HEK293 (cell line): ENCODE measurements around the gene KLHDC3.
A peak's percentile ranks its signal among the peaks of the same experiment; 100 is the strongest.

Experiments used
- BCL11B ChIP-seq: fragments of 450-650 bp; formaldehyde crosslinking; IDR thresholded peaks from 2 replicates; pipeline ENCODE4 v1.5.1; 2016; ENCODE audit warnings: low read depth, missing biosample characterization, missing genetic modification characterization
- EGR2 ChIP-seq: fragments of 450-650 bp; formaldehyde crosslinking; IDR thresholded peaks from 2 replicates; pipeline ENCODE4 v1.5.1; 2016; ENCODE audit warnings: low read depth, missing biosample characterization, missing genetic modification characterization
- KLF1 ChIP-seq: fragments of 450-650 bp; formaldehyde crosslinking; IDR thresholded peaks from 2 replicates; pipeline ENCODE4 v1.5.1; 2016; ENCODE audit warnings: missing biosample characterization, missing genetic modification characterization
- KLF8 ChIP-seq: fragments of 450-650 bp; formaldehyde crosslinking; IDR thresholded peaks from 2 replicates; pipeline ENCODE4 v1.5.1; 2016; ENCODE audit warnings: missing biosample characterization, missing genetic modification characterization
- SCRT2 ChIP-seq: fragments of 450-650 bp; formaldehyde crosslinking; IDR thresholded peaks from 2 replicates; pipeline ENCODE4 v1.5.1; 2016; ENCODE audit warnings: missing biosample characterization, missing genetic modification characterization
- SP3 ChIP-seq: fragments of 450-650 bp; formaldehyde crosslinking; IDR thresholded peaks from 2 replicates; pipeline ENCODE4 v1.5.1; 2016; ENCODE audit warnings: missing biosample characterization, missing genetic modification characterization
- ZBTB17 ChIP-seq: fragments of 450-650 bp; formaldehyde crosslinking; IDR thresholded peaks from 2 replicates; pipeline ENCODE4 v1.5.1; 2016; ENCODE audit warnings: missing biosample characterization, missing genetic modification characterization
- ZEB2 ChIP-seq: fragments of 450-650 bp; formaldehyde crosslinking; IDR thresholded peaks from 2 replicates; pipeline ENCODE4 v1.5.1; 2016; ENCODE audit warnings: missing biosample characterization, missing genetic modification characterization
- ZFHX2 ChIP-seq: fragments of 450-650 bp; formaldehyde crosslinking; conservative IDR thresholded peaks from 2 replicates; pipeline ENCODE4 v1.5.1; 2016; ENCODE audit warnings: missing biosample characterization, missing genetic modification characterization
- ZIC2 ChIP-seq: fragments of 450-650 bp; formaldehyde crosslinking; IDR thresholded peaks from 2 replicates; pipeline ENCODE4 v1.5.1; 2016; ENCODE audit warnings: missing biosample characterization, missing genetic modification characterization
- ZNF114 ChIP-seq: fragments of 450-650 bp; formaldehyde crosslinking; IDR thresholded peaks from 2 replicates; pipeline ENCODE4 v1.5.0; 2017; ENCODE audit warnings: missing biosample characterization, missing genetic modification characterization
- ZNF16 ChIP-seq: fragments of 450-650 bp; formaldehyde crosslinking; IDR thresholded peaks from 2 replicates; pipeline ENCODE4 v1.5.1; 2016; ENCODE audit warnings: low read depth, missing biosample characterization, missing genetic modification characterization
- ZNF248 ChIP-seq: fragments of 450-650 bp; formaldehyde crosslinking; IDR thresholded peaks from 2 replicates; pipeline ENCODE4 v1.5.1; 2017; ENCODE audit warnings: missing biosample characterization, missing genetic modification characterization
- ZNF280D ChIP-seq: fragments of 450-650 bp; formaldehyde crosslinking; IDR thresholded peaks from 2 replicates; pipeline ENCODE4 v1.5.1; 2016; ENCODE audit warnings: missing biosample characterization, missing genetic modification characterization
- ZNF302 ChIP-seq: fragments of 450-650 bp; formaldehyde crosslinking; IDR thresholded peaks from 2 replicates; pipeline ENCODE4 v1.5.1; 2016; ENCODE audit warnings: missing biosample characterization, missing genetic modification characterization, low read depth
- ZNF350 ChIP-seq: fragments of 450-650 bp; formaldehyde crosslinking; IDR thresholded peaks from 2 replicates; pipeline ENCODE4 v1.5.0; 2017; ENCODE audit warnings: missing biosample characterization, mild to moderate bottlenecking, missing genetic modification characterization
- ZNF354C ChIP-seq: fragments of 450-650 bp; formaldehyde crosslinking; IDR thresholded peaks from 2 replicates; pipeline ENCODE4 v1.5.1; 2016; ENCODE audit warnings: missing biosample characterization, missing genetic modification characterization, low read depth, borderline replicate concordance
- ZNF404 ChIP-seq: fragments of 450-650 bp; formaldehyde crosslinking; IDR thresholded peaks from 2 replicates; pipeline ENCODE4 v1.5.1; 2017; ENCODE audit warnings: missing biosample characterization, missing genetic modification characterization
- ZNF501 ChIP-seq: fragments of 450-650 bp; formaldehyde crosslinking; IDR thresholded peaks from 2 replicates; pipeline ENCODE4 v1.5.1; 2016; ENCODE audit warnings: missing biosample characterization, missing genetic modification characterization
- ZNF521 ChIP-seq: fragments of 450-650 bp; formaldehyde crosslinking; IDR thresholded peaks from 2 replicates; pipeline ENCODE4 v1.5.1; 2017; ENCODE audit warnings: missing biosample characterization, mild to moderate bottlenecking, missing genetic modification characterization
- ZNF555 ChIP-seq: fragments of 450-650 bp; formaldehyde crosslinking; conservative IDR thresholded peaks from 2 replicates; pipeline ENCODE4 v1.5.1; 2017; ENCODE audit warnings: missing biosample characterization, mild to moderate bottlenecking, missing genetic modification characterization, inconsistent platforms
- ZNF621 ChIP-seq: fragments of 450-650 bp; formaldehyde crosslinking; IDR thresholded peaks from 2 replicates; pipeline ENCODE4 v1.5.1; 2017; ENCODE audit warnings: missing biosample characterization, missing genetic modification characterization
- ZNF777 ChIP-seq: fragments of 450-650 bp; formaldehyde crosslinking; IDR thresholded peaks from 2 replicates; pipeline ENCODE4 v1.5.1; 2017; ENCODE audit warnings: missing biosample characterization, missing genetic modification characterization, borderline replicate concordance
- TF ChIP-seq, protein P1 (sequence below): fragments of 450-650 bp; formaldehyde crosslinking; IDR thresholded peaks from 2 replicates; pipeline ENCODE4 v1.5.1; 2016; ENCODE audit warnings: missing biosample characterization, missing genetic modification characterization
- TF ChIP-seq, protein P2 (sequence below): fragments of 450-650 bp; formaldehyde crosslinking; optimal IDR thresholded peaks from 2 replicates; pipeline ENCODE3; 2016; ENCODE audit warnings: missing biosample characterization, mild to moderate bottlenecking, missing genetic modification characterization
- TF ChIP-seq, protein P3 (sequence below): fragments of 450-650 bp; formaldehyde crosslinking; IDR thresholded peaks from 2 replicates; pipeline ENCODE4 v1.5.1; 2016; ENCODE audit warnings: missing biosample characterization, missing genetic modification characterization
- TF ChIP-seq, protein P4 (sequence below): fragments of 450-650 bp; formaldehyde crosslinking; IDR thresholded peaks from 2 replicates; pipeline ENCODE4 v1.5.1; 2016; ENCODE audit warnings: missing biosample characterization, missing genetic modification characterization, borderline replicate concordance

KLHDC3 gene

DNA sequence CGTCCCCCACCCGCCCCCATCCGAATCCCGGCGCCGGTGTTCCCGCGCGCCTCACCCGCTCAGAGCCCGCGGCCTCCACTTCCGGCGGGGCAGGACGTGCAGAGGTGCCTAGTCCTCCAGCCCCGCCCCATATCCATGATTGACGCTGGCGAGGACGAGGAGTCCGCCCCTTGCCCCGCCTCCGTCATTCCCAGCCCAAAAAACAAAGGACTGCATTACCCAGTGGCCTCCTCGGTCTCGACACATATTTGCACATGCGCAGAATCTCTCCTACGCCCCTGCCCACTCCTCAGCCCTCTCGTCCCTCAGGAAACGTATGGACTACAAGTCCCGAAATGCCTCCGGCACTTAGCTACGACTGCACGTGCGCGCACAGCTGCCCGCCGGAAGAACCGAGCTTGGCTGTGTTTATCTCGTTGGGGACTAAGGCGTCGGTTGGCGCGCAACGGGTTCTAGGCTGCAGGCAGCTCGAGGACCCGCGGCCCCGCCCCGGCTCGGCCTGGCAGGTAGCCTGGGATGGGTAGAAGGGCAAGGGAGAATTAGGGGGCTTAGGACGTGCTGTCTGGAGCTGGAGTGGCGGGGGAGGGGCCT lies at the start of gene KLHDC3, which contains the start of gene MEA1 (continued):
- TF ChIP-seq, protein P1, sequence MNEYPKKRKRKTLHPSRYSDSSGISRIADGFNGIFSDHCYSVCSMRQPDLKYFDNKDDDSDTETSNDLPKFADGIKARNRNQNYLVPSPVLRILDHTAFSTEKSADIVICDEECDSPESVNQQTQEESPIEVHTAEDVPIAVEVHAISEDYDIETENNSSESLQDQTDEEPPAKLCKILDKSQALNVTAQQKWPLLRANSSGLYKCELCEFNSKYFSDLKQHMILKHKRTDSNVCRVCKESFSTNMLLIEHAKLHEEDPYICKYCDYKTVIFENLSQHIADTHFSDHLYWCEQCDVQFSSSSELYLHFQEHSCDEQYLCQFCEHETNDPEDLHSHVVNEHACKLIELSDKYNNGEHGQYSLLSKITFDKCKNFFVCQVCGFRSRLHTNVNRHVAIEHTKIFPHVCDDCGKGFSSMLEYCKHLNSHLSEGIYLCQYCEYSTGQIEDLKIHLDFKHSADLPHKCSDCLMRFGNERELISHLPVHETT (tag by site-specific recombination) = no peak
- TF ChIP-seq ZNF777 = peak; percentile 98
- no peak for TF ChIP-seq BCL11B (tag by site-specific recombination)
- peak; percentile 95 for TF ChIP-seq ZBTB17 (tag by site-specific recombination)
- TF ChIP-seq EGR2 (tag by site-specific recombination) = peak; percentile 58; the same call in 1 of the 2 replicates
- peak; percentile 97 for TF ChIP-seq SP3 (tag by site-specific recombination)
- no peak for TF ChIP-seq ZNF404 (tag by site-specific recombination)
- no peak for TF ChIP-seq ZNF621
- TF ChIP-seq ZNF501 (tag by site-specific recombination) = no peak
- TF ChIP-seq, protein P2, sequence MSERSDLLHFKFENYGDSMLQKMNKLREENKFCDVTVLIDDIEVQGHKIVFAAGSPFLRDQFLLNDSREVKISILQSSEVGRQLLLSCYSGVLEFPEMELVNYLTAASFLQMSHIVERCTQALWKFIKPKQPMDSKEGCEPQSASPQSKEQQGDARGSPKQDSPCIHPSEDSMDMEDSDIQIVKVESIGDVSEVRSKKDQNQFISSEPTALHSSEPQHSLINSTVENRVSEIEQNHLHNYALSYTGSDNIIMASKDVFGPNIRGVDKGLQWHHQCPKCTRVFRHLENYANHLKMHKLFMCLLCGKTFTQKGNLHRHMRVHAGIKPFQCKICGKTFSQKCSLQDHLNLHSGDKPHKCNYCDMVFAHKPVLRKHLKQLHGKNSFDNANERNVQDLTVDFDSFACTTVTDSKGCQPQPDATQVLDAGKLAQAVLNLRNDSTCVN (tag by site-specific recombination) = peak; percentile 84
- TF ChIP-seq ZNF354C (tag by site-specific recombination) = no peak
- no peak for TF ChIP-seq ZNF280D (tag by site-specific recombination)
- peak; percentile 18; the same call in 1 of the 2 replicates for TF ChIP-seq ZIC2 (tag by site-specific recombination)
- TF ChIP-seq ZNF350 (tag by site-specific recombination) = no peak
- TF ChIP-seq, protein P3, sequence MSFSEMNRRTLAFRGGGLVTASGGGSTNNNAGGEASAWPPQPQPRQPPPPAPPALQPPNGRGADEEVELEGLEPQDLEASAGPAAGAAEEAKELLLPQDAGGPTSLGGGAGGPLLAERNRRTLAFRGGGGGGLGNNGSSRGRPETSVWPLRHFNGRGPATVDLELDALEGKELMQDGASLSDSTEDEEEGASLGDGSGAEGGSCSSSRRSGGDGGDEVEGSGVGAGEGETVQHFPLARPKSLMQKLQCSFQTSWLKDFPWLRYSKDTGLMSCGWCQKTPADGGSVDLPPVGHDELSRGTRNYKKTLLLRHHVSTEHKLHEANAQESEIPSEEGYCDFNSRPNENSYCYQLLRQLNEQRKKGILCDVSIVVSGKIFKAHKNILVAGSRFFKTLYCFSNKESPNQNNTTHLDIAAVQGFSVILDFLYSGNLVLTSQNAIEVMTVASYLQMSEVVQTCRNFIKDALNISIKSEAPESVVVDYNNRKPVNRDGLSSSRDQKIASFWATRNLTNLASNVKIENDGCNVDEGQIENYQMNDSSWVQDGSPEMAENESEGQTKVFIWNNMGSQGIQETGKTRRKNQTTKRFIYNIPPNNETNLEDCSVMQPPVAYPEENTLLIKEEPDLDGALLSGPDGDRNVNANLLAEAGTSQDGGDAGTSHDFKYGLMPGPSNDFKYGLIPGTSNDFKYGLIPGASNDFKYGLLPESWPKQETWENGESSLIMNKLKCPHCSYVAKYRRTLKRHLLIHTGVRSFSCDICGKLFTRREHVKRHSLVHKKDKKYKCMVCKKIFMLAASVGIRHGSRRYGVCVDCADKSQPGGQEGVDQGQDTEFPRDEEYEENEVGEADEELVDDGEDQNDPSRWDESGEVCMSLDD (tag by site-specific recombination) = no peak
- TF ChIP-seq ZNF114 (tag by site-specific recombination) = no peak
- no peak for TF ChIP-seq ZNF521
- no peak for TF ChIP-seq ZNF555
- peak; percentile 47; the same call in 1 of the 2 replicates for TF ChIP-seq KLF8 (tag by site-specific recombination)
- TF ChIP-seq ZNF248 (tag by site-specific recombination) = no peak
- TF ChIP-seq, protein P4, sequence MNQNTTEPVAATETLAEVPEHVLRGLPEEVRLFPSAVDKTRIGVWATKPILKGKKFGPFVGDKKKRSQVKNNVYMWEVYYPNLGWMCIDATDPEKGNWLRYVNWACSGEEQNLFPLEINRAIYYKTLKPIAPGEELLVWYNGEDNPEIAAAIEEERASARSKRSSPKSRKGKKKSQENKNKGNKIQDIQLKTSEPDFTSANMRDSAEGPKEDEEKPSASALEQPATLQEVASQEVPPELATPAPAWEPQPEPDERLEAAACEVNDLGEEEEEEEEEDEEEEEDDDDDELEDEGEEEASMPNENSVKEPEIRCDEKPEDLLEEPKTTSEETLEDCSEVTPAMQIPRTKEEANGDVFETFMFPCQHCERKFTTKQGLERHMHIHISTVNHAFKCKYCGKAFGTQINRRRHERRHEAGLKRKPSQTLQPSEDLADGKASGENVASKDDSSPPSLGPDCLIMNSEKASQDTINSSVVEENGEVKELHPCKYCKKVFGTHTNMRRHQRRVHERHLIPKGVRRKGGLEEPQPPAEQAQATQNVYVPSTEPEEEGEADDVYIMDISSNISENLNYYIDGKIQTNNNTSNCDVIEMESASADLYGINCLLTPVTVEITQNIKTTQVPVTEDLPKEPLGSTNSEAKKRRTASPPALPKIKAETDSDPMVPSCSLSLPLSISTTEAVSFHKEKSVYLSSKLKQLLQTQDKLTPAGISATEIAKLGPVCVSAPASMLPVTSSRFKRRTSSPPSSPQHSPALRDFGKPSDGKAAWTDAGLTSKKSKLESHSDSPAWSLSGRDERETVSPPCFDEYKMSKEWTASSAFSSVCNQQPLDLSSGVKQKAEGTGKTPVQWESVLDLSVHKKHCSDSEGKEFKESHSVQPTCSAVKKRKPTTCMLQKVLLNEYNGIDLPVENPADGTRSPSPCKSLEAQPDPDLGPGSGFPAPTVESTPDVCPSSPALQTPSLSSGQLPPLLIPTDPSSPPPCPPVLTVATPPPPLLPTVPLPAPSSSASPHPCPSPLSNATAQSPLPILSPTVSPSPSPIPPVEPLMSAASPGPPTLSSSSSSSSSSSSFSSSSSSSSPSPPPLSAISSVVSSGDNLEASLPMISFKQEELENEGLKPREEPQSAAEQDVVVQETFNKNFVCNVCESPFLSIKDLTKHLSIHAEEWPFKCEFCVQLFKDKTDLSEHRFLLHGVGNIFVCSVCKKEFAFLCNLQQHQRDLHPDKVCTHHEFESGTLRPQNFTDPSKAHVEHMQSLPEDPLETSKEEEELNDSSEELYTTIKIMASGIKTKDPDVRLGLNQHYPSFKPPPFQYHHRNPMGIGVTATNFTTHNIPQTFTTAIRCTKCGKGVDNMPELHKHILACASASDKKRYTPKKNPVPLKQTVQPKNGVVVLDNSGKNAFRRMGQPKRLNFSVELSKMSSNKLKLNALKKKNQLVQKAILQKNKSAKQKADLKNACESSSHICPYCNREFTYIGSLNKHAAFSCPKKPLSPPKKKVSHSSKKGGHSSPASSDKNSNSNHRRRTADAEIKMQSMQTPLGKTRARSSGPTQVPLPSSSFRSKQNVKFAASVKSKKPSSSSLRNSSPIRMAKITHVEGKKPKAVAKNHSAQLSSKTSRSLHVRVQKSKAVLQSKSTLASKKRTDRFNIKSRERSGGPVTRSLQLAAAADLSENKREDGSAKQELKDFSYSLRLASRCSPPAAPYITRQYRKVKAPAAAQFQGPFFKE = no peak
- peak; percentile 77; the same call in 1 of the 2 replicates for TF ChIP-seq ZEB2 (tag by site-specific recombination)
- TF ChIP-seq ZFHX2 = peak; percentile 69; the same call in 1 of the 2 replicates
- no peak for TF ChIP-seq ZNF16 (tag by site-specific recombination)
- TF ChIP-seq SCRT2 (tag by site-specific recombination) = no peak
- TF ChIP-seq ZNF302 = no peak
- no peak for TF ChIP-seq KLF1 (tag by site-specific recombination)
